ENCODE measurements around the gene EDN1.

Gene EDN1

GRCh38 chr6:12260458-12261093, 29.6 kb upstream of the EDN1 start:
- no peak overlapping the region for H3K27ac Mint-ChIP-seq (ENCODE audit: low read depth)
- DNase-seq (ENCODE audit: low spot score in 2 of 2) (no peak), ATAC-seq (replicated peaks; ENCODE audit: extremely low read depth, poor library complexity, severe bottlenecking) (no peak)
- H3K4me3 Mint-ChIP-seq, result no peak overlapping the region
- no peaks in the 10 kb centered on the region for H3K9me3 Mint-ChIP-seq
- H3K27me3 Mint-ChIP-seq, result peaks cover 39% of the 10 kb centered on the region
- no peaks in the 10 kb centered on the region for H3K4me1 Mint-ChIP-seq
- H3K36me3 Mint-ChIP-seq (ENCODE audit: insufficient read depth), result no peaks in the 10 kb centered on the region

GRCh38 chr6:12261502-12261901, 28.7 kb upstream of the EDN1 start:
- Mint-ChIP-seq H3K4me3 (no peak overlapping the region), H3K9me3 (no peaks in the 10 kb centered on the region), H3K36me3 (ENCODE audit: insufficient read depth) (no peaks in the 10 kb centered on the region), H3K27ac (ENCODE audit: low read depth) (no peak overlapping the region), H3K27me3 (peaks cover 31% of the 10 kb centered on the region), H3K4me1 (no peaks in the 10 kb centered on the region)
- ATAC-seq (replicated peaks; ENCODE audit: extremely low read depth, poor library complexity, severe bottlenecking) (no peak), DNase-seq (ENCODE audit: low spot score in 2 of 2) (no peak)

DNA sequence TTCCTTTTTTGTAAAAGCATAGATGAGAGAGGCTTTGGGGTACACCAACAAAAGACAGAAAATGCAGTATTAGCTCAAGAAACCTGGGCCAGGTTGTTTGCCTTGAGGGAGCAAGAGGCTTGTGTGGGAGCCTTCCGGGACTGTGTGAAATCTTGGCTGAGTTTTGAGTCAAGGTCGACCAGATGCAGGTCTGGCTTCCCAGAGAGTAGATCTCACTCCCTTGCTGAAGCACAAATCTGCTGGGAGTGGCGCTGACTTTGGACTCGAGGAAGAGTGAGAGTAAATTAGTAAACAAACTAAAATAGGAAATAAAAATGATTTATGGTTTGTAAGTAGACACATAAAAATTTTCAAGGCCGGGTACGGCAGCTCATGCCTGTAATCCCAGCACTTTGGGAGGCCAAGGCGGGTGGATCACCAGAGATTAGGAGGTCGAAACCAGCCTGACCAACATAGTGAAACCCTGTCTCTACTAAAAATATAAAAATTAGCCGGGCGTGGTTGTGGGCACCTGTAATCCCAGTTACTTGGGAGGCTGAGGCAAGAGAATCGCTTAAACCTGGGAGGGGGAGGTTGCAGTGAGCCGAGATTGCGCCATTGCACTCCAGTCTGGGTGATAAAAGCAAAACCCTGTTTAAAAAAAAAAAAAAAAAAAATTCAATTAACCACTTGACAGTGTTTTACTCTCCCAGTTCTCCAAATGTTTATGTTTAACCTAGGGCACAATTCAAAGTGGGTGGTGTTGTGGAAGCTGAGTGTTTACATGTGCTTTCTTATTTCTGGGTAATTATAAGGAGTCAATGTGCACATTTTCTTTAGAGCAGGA, 27.7 kb upstream of the EDN1 start:
- Mint-ChIP-seq H3K9me3 (no peaks in the 10 kb centered on the region), H3K27me3 (peaks cover 28% of the 10 kb centered on the region), H3K36me3 (ENCODE audit: insufficient read depth) (no peaks in the 10 kb centered on the region), H3K4me1 (no peaks in the 10 kb centered on the region), H3K4me3 (no peak overlapping the region), H3K27ac (ENCODE audit: low read depth) (no peak overlapping the region)
- DNase-seq (ENCODE audit: low spot score in 2 of 2) (no peak), ATAC-seq (replicated peaks; ENCODE audit: extremely low read depth, poor library complexity, severe bottlenecking) (no peak)

DNA sequence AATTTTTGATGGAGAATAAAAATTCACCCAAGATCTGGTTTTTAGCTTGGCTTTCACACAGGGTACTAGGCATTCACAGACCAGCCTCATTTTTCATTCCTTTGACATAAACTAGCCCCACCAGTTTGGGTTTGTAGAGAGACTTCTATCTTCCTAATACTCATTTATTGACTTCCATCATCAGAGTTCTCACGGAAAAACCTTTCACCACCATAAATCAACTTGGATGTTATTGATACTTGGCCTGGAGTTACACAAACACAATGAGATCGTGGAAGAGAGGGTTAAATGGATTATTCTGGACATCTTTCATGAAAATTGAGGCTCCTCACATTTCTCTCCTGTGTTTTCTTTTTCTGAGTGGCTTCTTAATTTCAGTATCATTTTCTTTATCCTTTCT, 26.8 kb upstream of the EDN1 start:
- Mint-ChIP-seq H3K36me3 (ENCODE audit: insufficient read depth) (no peaks in the 10 kb centered on the region), H3K27ac (ENCODE audit: low read depth) (no peak overlapping the region), H3K4me1 (no peaks in the 10 kb centered on the region), H3K27me3 (peaks cover 28% of the 10 kb centered on the region), H3K9me3 (no peaks in the 10 kb centered on the region), H3K4me3 (no peak overlapping the region)
- ATAC-seq (replicated peaks; ENCODE audit: extremely low read depth, poor library complexity, severe bottlenecking) (no peak), DNase-seq (ENCODE audit: low spot score in 2 of 2) (no peak)

DNA sequence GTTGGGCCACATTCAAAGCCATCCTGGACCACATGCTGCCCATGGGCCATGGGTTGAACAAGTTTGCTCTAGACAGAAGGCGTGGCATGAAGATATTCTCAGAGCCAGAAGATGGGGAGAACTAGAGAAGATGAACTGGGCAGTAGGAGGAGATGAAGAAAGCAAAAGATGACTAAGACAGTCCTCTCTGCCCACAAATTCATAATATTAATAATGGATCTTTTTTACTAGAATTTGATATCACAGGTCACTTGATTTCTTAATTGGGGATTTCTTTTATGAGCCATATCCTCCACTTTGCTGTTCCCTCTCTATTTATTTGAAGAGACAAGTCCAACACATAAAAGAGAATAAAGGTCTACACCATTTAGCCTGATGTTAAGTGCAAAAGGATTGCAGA, 25.5 kb upstream of the EDN1 start:
- Mint-ChIP-seq H3K27me3 (peaks cover 28% of the 10 kb centered on the region), H3K4me1 (no peaks in the 10 kb centered on the region), H3K4me3 (no peak overlapping the region), H3K36me3 (ENCODE audit: insufficient read depth) (no peaks in the 10 kb centered on the region), H3K9me3 (no peaks in the 10 kb centered on the region), H3K27ac (ENCODE audit: low read depth) (no peak overlapping the region)
- ATAC-seq (replicated peaks; ENCODE audit: extremely low read depth, poor library complexity, severe bottlenecking), result no peak
- DNase-seq (ENCODE audit: low spot score in 2 of 2), result no peak

- peaks cover 28% of the 10 kb centered on the region for H3K27me3 Mint-ChIP-seq
- H3K9me3 Mint-ChIP-seq, result no peaks in the 10 kb centered on the region
- H3K4me1 Mint-ChIP-seq, result no peaks in the 10 kb centered on the region
- no peaks in the 10 kb centered on the region for H3K36me3 Mint-ChIP-seq (ENCODE audit: insufficient read depth)
- no peak overlapping the region for H3K4me3 Mint-ChIP-seq
- no peak overlapping the region for H3K27ac Mint-ChIP-seq (ENCODE audit: low read depth)
- ATAC-seq (replicated peaks; ENCODE audit: extremely low read depth, poor library complexity, severe bottlenecking) (no peak), DNase-seq (ENCODE audit: low spot score in 2 of 2) (no peak)
These were observed 24.9 kb upstream of the EDN1 start for GRCh38 chr6:12265296-12265695.

DNA sequence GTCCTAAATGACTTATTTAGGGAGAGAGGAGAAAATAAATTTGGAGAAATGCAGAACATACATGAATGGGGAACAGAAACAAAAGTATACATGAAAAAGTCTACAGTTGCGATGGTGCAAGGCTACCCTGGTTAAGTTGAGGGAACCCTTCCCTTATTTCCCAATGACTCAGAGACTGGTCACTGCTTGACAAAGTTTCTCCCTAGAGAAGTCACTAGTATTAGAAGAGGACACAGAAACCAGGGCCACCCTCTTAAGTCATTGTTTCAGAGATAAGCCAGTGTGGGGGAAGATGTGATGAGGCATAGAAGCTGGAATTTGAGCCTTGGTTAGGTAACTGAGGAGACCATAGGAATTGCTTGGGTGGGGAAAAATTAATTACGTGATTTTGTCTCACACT, 24.4 kb upstream of the EDN1 start:
- no peaks in the 10 kb centered on the region for H3K9me3 Mint-ChIP-seq
- ATAC-seq (replicated peaks; ENCODE audit: extremely low read depth, poor library complexity, severe bottlenecking), result no peak
- H3K27me3 Mint-ChIP-seq, result peaks cover 25% of the 10 kb centered on the region
- H3K36me3 Mint-ChIP-seq (ENCODE audit: insufficient read depth), result no peaks in the 10 kb centered on the region
- H3K4me3 Mint-ChIP-seq, result no peak overlapping the region
- no peak for DNase-seq (ENCODE audit: low spot score in 2 of 2)
- no peaks in the 10 kb centered on the region for H3K4me1 Mint-ChIP-seq
- H3K27ac Mint-ChIP-seq (ENCODE audit: low read depth), result no peak overlapping the region

- no peaks in the 10 kb centered on the region for H3K9me3 Mint-ChIP-seq
- H3K4me1 Mint-ChIP-seq, result no peaks in the 10 kb centered on the region
- no peaks in the 10 kb centered on the region for H3K36me3 Mint-ChIP-seq (ENCODE audit: insufficient read depth)
- no peak overlapping the region for H3K27ac Mint-ChIP-seq (ENCODE audit: low read depth)
- peaks cover 19% of the 10 kb centered on the region for H3K27me3 Mint-ChIP-seq
- no peak overlapping the region for H3K4me3 Mint-ChIP-seq
- DNase-seq (ENCODE audit: low spot score in 2 of 2), result no peak
- no peak for ATAC-seq (replicated peaks; ENCODE audit: extremely low read depth, poor library complexity, severe bottlenecking)
These were observed 23.6 kb upstream of the EDN1 start for GRCh38 chr6:12266571-12266970.

DNA sequence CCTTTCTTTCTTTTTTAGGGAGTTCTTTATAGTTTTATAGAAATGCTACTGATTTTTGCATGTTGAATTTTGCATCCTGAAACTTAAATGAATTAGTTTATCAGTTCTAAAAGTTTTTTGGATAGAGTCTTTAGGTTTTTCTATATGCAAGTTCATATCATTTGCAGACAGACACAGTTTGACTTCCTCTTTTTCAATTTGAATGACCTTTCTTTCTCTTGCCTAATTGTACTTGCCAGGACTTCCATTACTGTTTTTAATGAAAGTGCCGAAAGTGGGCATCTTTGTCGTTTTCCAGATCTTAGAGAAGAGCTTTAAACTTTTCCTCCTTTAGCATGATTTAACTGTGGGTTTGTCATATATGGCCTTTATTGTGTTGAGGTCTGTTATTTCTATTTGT, 21.1 kb upstream of the EDN1 start:
- DNase-seq (ENCODE audit: low spot score in 2 of 2), result no peak
- Mint-ChIP-seq H3K36me3 (ENCODE audit: insufficient read depth) (no peaks in the 10 kb centered on the region), H3K9me3 (peaks cover 6% of the 10 kb centered on the region), H3K27me3 (peaks cover 19% of the 10 kb centered on the region), H3K27ac (ENCODE audit: low read depth) (no peak overlapping the region), H3K4me1 (no peaks in the 10 kb centered on the region), H3K4me3 (no peak overlapping the region)
- ATAC-seq (replicated peaks; ENCODE audit: extremely low read depth, poor library complexity, severe bottlenecking), result no peak

DNA sequence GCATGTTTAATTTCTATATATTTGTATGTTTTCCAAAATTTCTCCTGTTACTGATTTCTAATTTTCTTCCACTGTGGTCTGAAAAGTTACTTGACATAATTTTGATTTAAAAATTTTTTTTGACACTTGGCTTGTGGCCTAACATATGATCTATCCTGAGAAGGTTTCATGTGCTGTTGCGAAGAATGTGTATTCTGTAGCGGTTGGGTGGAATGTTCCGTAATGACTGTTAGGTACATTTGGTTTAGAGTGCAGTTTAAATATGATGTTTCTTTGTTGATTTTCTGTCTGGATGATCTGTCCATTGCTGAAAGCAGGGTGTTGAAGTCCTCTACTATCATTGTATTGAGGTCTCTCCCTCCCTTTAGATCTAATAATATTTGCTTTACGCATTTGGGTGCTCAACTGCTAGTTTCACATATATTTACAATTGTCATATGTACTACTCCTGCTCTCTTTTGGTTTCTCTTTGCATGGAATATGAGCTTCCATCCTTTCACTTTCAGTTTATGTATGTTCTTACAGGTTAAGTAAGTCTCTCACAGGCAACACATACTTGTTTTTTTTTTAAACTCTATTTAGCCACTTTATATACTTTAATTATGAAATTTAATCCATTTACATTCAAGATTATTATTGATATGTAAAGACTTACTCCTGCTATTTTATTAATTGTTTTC, 19.5 kb upstream of the EDN1 start:
- H3K36me3 Mint-ChIP-seq (ENCODE audit: insufficient read depth), result no peaks in the 10 kb centered on the region
- no peak overlapping the region for H3K4me3 Mint-ChIP-seq
- peaks cover 6% of the 10 kb centered on the region for H3K9me3 Mint-ChIP-seq
- ATAC-seq (replicated peaks; ENCODE audit: extremely low read depth, poor library complexity, severe bottlenecking), result no peak
- peaks cover 10% of the 10 kb centered on the region for H3K27me3 Mint-ChIP-seq
- no peak for DNase-seq (ENCODE audit: low spot score in 2 of 2)
- H3K4me1 Mint-ChIP-seq, result no peaks in the 10 kb centered on the region
- no peak overlapping the region for H3K27ac Mint-ChIP-seq (ENCODE audit: low read depth)

- H3K4me1 Mint-ChIP-seq, result no peaks in the 10 kb centered on the region
- H3K4me3 Mint-ChIP-seq, result no peak overlapping the region
- peaks cover 17% of the 10 kb centered on the region for H3K27me3 Mint-ChIP-seq
- H3K9me3 Mint-ChIP-seq, result peaks cover 6% of the 10 kb centered on the region
- no peak overlapping the region for H3K27ac Mint-ChIP-seq (ENCODE audit: low read depth)
- ATAC-seq (replicated peaks; ENCODE audit: extremely low read depth, poor library complexity, severe bottlenecking), result no peak
- H3K36me3 Mint-ChIP-seq (ENCODE audit: insufficient read depth), result no peaks in the 10 kb centered on the region
- no peak for DNase-seq (ENCODE audit: low spot score in 2 of 2)
These were observed 18.6 kb upstream of the EDN1 start for GRCh38 chr6:12271594-12271993.

DNA sequence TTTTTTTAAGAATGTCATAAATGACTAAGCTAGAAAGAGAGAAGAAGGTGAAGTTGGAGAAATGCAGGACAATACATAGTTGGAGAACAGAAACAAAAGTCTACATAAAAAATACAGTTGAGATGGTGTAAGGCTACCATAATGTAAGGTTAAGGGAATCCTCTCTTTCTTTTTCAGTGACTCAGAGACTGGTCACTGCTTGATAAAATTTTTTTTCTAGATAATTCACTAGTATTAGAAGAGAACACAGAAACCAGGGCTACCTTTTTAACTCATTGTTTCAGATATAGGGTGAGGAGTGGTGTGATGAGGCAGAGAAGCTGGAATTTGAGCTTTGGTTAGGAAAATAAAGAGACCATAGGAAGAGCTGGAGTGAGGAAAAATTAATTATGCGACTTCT, 18.2 kb upstream of the EDN1 start:
- H3K4me3 Mint-ChIP-seq, result no peak overlapping the region
- H3K4me1 Mint-ChIP-seq, result no peaks in the 10 kb centered on the region
- no peak overlapping the region for H3K27ac Mint-ChIP-seq (ENCODE audit: low read depth)
- H3K9me3 Mint-ChIP-seq, result peaks cover 6% of the 10 kb centered on the region
- H3K27me3 Mint-ChIP-seq, result peaks cover 21% of the 10 kb centered on the region
- H3K36me3 Mint-ChIP-seq (ENCODE audit: insufficient read depth), result no peaks in the 10 kb centered on the region
- no peak for DNase-seq (ENCODE audit: low spot score in 2 of 2)
- no peak for ATAC-seq (replicated peaks; ENCODE audit: extremely low read depth, poor library complexity, severe bottlenecking)

DNA sequence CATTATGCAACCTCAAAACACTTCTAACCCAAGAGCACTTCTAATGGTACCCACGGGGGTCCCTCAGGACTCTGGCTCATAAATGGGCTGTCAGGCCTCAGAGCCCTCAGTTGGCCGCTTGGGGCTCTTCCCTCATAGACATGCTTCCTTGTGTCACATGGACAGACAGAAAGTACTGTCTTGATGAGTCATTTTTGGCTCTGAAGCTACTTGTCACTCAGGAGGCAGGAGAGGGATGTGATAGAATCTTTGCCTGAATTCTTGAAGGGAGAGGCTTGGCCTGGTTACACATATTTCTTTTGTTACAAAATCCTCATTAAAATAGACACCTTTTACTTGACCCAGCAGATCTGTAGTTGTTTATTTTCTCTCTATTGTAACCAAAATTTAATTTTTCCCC, 15.1 kb upstream of the EDN1 start:
- DNase-seq (ENCODE audit: low spot score in 2 of 2) (no peak), ATAC-seq (replicated peaks; ENCODE audit: extremely low read depth, poor library complexity, severe bottlenecking) (no peak)
- Mint-ChIP-seq H3K27ac (ENCODE audit: low read depth) (no peak overlapping the region), H3K27me3 (peaks cover 48% of the 10 kb centered on the region), H3K36me3 (ENCODE audit: insufficient read depth) (no peaks in the 10 kb centered on the region), H3K4me3 (no peak overlapping the region), H3K4me1 (no peaks in the 10 kb centered on the region), H3K9me3 (peaks cover 6% of the 10 kb centered on the region)
